Stromal cell of bone marrow (primary cell): Measurements from ENCODE around the gene PNLIPRP3.

Experiments used
- DNase-seq: peaks from one replicate; pipeline ENCODE4 v3.0.0-alpha.2; 2012; ENCODE audit warnings: low read depth

The PNLIPRP3 gene

GRCh38 chr10:116451711-116452337 is 24.2 kb downstream of the PNLIPRP3 start:
- DNase-seq = no peak

GRCh38 chr10:116452338-116452720 is 24.7 kb downstream of the PNLIPRP3 start:
- DNase-seq = no peak

- DNase-seq = no peak
These were observed 29.8 kb downstream of the PNLIPRP3 start for GRCh38 chr10:116457488-116457887.

- no peak for DNase-seq
These were observed 32.6 kb downstream of the PNLIPRP3 start for GRCh38 chr10:116460219-116460618.

DNA sequence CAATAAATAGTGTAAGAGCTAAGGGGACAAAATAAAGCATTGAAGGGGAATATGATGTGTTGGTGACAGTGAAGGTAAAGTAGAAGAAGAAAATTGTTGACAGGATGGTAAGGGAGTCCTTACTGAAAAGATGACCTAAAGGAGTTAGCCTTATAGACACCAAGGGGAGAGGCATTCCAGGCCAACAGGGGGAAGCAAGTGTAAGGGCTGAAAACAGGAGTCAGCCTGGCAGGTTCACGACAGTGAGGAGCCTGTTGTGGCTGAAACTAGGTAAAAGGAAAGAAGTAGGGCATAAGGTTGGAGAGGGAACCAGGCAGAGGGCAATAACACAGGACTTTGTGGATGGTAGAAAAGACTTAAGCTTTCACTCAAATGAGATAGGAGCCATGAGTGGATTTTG is 34.0 kb downstream of the PNLIPRP3 start:
- no peak for DNase-seq

DNA sequence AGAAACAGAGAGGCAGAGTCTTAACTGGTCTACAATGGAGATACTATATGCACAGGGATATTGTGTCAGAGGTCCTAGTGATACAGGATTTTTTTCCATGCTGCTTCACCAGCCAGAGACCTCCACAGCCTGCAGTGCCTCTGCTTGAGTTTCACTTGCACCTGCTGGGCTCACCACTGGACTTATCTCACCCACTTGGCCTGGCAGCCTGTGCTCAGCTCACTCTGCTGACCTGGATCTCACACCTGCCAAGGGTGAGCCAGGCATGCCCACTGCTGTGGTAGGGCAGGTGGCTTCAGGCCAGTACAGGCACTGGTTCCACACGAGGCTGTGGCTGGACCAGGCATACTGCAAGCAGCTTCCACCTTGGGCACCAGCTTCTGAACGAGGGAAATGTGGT is 36.6 kb downstream of the PNLIPRP3 start:
- no peak for DNase-seq

DNA sequence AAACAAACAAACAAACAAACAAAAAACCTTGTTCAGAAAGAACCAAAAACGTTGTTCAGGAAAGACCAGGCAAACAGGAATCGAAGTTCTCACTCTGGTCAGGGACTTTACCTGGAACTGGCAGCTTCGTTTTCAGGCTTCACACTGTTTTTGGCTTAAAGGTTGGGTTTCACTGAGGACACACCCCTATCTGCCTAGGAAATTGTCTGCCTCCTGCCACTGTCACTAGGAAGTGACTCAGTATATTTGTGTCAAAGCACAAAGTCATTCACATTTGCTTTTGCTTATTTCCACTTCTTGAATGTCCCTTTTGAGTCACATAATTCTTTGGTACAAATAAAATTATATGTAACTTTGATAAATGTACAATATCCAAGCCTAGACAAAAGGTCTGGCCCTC is 37.9 kb downstream of the PNLIPRP3 start:
- no peak for DNase-seq

DNA sequence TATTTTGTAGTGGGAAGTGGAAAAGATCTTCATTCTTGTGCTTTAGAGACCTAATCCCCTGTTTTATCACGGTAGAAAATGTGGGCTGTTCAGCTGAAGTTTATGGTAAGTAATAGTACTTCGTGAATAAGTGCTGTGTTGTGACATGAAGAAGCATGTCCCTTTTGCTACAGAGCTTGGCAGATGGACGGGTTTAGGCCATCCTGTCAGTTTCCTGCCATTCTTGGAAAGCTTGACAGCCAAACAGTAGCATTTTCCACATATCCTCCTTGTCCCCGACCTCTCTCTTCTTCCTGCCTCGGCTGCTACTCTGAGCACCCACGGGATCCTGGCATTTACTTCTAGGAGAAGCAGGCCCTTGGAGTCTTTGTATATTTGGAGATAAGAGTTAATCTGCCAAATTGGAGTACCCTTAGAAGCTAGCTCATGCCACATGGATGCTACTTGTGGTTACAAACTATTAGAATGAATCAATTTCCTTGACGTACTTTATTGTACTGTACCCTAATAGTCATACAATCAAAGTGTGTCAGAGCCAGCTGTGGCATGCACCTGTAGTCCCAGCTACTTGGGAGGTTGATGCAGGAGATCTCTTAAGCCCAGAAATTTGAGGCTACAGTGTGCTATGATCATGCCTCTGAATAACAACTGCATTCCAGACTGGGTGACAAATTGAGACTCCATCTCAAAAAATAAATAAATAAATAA is 39.2 kb downstream of the PNLIPRP3 start:
- no peak for DNase-seq

DNA sequence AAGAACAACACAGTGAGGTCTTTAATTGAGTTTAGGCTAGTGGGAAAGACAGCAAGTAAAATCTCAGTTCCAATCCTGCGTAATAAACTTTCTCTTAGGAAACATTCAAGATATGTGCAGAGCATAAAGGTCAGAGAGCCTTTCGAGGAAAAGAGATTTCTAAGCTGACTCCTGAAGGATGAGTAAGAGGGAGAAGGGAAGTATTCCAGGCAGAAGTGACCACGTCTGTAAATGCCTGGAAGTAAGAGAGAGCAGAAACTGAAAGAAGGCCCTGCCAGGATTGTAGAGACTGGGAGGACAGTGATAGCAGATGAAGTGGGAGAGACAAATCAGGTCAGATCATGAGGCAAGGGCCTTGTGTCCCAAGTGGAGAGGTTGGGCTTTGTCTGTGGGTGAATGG is 41.8 kb downstream of the PNLIPRP3 start:
- DNase-seq = no peak

DNA sequence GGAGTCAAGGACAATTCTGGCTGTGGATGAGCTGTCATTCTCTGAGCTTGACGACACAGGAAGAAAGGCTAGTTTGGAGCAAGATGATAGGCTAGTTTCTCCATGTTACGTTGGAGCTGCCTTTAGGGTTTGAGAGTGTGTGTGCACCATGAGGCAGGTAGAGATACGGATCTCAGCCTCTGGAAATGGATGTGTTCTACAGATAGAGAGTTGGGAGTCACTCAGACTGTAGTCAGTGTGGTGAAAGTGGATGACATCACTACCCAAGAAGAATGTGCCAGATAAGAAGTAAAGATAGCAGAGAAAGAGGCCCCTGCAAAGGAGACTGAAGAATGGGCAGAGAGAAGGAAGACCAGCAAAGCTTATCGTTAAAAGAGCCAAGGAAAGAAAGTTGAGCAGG is 42.4 kb downstream of the PNLIPRP3 start:
- DNase-seq = no peak

- DNase-seq = no peak
These were observed 43.2 kb downstream of the PNLIPRP3 start for GRCh38 chr10:116470768-116471415.

- peak; percentile 19 for DNase-seq
These were observed 45.2 kb downstream of the PNLIPRP3 start for GRCh38 chr10:116472891-116473290.

GRCh38 chr10:116475866-116476265 is 48.2 kb downstream of the PNLIPRP3 start:
- no peak for DNase-seq

DNA sequence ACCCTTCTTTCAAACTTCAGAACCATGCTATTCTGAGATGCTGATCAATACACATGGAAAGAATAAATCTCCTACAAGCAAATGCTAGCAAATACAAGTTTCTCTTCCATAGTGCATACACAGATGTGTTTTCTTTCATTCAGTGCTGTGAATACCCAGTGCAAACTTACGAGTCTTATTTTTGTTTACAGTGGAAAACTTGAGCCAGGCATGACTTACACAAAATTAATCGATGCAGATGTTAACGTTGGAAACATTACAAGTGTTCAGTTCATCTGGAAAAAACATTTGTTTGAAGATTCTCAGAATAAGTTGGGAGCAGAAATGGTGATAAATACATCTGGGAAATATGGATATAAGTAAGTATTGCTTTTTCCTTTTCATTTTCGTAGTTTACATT is 48.8 kb downstream of the PNLIPRP3 start:
- DNase-seq = no peak

GRCh38 chr10:116477986-116478664 is 50.5 kb downstream of the PNLIPRP3 start:
- DNase-seq = no peak

DNA sequence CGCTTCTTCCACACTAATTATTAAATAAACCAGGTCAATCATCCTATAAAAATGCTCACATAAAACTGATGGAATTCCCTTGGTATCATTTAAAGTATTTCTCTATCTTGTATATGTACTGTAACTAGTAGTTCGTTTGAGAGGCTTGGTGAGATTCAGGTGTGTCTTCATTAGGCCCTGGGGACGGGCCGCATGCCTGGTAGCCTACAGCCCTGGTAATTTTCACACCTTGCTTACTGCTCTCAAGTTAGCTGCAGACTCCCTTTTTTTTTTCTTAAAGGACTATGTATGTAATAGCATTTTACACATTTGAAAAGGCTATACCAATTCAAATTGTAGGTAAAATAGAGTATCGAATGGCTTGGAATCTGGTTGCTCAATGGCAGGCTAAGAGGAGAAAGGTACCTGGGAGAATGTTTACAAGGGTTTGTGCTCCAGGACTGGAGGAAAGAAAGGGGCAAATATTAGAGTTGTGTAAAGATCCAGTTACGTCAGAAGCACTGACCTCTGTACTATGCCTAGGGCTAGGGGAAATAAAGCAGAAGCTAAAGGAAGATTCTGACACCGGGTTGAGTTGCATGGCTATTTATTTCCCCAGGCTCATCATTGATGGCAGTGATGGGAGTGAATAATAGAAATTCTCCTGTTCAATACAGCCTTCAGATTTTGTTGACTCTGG is 59.3 kb downstream of the PNLIPRP3 start:
- no peak for DNase-seq

DNA sequence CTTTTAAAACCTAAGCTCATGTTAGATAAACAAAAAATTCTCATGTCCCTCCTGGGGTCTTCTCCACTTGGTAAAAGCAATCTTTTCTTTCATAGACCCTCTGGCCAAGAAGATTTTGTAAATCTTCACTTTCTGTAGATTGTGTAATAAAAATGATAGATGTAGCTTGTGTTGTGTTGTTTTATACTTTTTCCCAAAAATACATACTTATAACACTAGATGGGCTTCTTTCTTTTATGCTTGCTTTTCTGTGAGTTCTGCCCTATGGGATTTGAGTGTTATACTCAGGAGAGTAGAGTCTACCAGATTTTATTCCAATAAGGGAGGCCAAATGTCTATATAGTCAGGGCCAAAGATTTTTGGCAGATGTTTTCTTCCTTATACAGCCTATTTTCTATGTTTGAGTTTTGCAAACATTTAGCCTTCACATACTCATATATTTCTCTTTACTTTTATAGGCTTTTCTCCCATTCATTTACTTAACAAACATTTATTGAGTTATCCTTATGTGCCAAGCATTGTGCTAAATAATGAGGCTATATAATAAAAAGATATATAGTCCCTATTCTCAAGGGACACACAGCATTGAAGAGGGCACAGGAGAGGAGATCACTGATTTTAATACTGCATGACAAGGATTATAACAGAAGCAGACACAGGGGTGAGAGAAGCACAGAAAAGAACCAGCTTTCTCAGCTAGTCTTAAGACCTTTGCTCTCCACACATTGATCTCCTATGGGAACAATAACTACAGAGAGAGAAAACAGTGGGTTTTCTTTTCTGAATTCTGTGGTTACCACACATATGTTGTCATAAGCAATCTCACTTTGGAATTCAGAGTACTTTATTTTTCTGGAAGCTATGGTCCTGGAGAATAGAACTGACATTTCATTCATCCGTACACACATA is 60.1 kb downstream of the PNLIPRP3 start:
- no peak for DNase-seq

- DNase-seq = no peak
These were observed 61.8 kb downstream of the PNLIPRP3 start for GRCh38 chr10:116489460-116489859.

DNA sequence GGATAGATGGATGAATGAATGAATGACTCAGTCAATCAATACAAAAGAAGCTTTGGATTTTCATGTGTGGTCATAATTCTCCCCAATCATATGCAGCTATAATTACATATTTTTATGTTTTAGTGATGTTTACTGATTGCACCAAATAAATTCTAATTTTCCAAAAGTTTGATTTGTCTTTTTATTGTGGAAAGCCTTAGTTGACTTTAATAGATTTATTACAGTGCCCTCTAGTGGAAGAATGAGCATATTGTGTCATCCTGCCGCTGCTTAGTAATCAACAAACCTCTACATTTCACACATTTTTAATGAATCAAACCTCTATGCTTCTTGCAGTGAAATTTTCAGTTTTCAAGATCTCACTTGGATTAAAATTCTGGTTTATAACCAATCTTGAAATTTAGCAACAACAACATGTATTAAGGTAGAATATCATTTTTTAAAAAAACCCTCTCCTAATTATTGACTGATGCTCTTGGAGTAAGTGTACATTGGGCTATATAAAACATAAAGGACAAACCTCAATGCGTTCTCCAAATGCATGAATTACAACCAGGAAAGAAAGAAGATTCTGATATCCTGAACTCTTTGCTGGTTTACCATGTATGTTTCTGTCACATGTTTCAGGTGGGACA is 62.5 kb downstream of the PNLIPRP3 start:
- DNase-seq = no peak

DNA sequence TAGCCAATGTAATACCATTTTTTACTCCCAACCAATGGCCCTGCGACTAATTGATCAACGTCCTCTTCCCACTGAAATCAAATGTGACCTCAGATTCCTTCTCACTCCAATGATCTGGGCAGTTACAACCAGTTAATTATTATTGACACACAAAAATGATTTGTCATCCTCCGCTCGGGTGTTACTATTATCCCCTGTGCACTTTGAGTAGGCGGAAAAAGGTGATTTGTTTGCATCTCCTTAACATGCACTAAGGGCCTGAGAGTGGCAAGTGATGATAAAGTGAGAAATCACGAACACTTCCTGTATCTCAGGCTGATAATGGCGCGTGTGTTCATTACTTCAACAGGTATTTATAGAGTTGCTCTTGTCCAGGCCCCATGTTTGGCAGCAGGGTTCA is 77.1 kb downstream of the PNLIPRP3 start:
- DNase-seq = no peak

- no peak for DNase-seq
These were observed 82.9 kb downstream of the PNLIPRP3 start for GRCh38 chr10:116510565-116510964.
